Activated CD4-positive, alpha-beta memory T cell treated with anti-CD3 and anti-CD28 coated beads for 36 hours (primary cell): Measurements from ENCODE around the gene SFMBT1. TPM values are rescaled to one million over a fixed set of nuclear protein-coding genes. Genes with fewer than 3 reads are reported as not detected.

Experiments
- CTCF ChIA-PET: fragments of 350-600 bp; sonication (Branson Sonifier 250); formaldehyde crosslinking; loops from one replicate; lab custom pipeline; 2021; ENCODE audit warnings: antibody characterized with exemption, inconsistent platforms; lab: Charles Lee
- POLR2A ChIA-PET: fragments of 350-600 bp; sonication (Branson Sonifier 250); formaldehyde crosslinking; loops from one replicate; lab custom pipeline; 2021; ENCODE audit warnings: antibody characterized with exemption; lab: Charles Lee
- DNase-seq: peaks from one replicate; pipeline ENCODE4 v3.0.0-alpha.2; 2020
- H3K27ac Mint-ChIP-seq: one replicate; pipeline ENCODE4 v1.8.0; 2021; ENCODE audit warnings: mixed read lengths
- H3K27me3 Mint-ChIP-seq: one replicate; pipeline ENCODE4 v1.8.0; 2021; ENCODE audit warnings: mixed read lengths
- H3K36me3 Mint-ChIP-seq: one replicate; pipeline ENCODE4 v1.8.0; 2021; ENCODE audit warnings: mixed read lengths
- H3K4me1 Mint-ChIP-seq: one replicate; pipeline ENCODE4 v1.8.0; 2021; ENCODE audit warnings: low read depth, mixed read lengths
- H3K4me3 Mint-ChIP-seq: one replicate; pipeline ENCODE4 v1.8.0; 2021; ENCODE audit warnings: mild to moderate bottlenecking, mixed read lengths
- H3K9me3 Mint-ChIP-seq: one replicate; pipeline ENCODE4 v1.8.0; 2021; ENCODE audit warnings: mixed read lengths
- intact Hi-C: fragments of 100-400 bp; cut with micrococcal nuclease; formaldehyde crosslinking; loops from one replicate; pipeline ENCODE4 v1.15.1; 2023
- total RNA-seq, 2 experiments: library from RNA; stranded (reverse); gene quantifications; one replicate each; pipeline ENCODE4 v1.2.3, GENCODE V29; 2021

The SFMBT1 gene, protein sequence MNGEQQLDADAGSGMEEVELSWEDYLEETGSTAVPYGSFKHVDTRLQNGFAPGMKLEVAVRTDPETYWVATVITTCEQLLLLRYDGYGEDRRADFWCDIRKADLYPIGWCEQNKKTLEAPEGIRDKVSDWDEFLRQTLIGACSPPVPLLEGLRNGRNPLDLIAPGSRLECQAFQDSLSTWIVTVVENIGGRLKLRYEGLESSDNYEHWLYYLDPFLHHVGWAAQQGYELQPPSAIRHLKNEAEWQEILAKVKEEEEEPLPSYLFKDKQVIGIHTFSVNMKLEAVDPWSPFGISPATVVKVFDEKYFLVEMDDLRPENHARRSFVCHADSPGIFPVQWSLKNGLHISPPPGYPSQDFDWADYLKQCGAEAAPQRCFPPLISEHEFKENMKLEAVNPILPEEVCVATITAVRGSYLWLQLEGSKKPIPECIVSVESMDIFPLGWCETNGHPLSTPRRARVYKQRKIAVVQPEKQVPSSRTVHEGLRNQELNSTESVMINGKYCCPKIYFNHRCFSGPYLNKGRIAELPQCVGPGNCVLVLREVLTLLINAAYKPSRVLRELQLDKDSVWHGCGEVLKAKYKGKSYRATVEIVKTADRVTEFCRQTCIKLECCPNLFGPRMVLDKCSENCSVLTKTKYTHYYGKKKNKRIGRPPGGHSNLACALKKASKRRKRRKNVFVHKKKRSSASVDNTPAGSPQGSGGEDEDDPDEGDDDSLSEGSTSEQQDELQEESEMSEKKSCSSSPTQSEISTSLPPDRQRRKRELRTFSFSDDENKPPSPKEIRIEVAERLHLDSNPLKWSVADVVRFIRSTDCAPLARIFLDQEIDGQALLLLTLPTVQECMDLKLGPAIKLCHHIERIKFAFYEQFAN
- 10 to 100 TPM; 22.1 to 22.8 TPM for total RNA-seq

DNA sequence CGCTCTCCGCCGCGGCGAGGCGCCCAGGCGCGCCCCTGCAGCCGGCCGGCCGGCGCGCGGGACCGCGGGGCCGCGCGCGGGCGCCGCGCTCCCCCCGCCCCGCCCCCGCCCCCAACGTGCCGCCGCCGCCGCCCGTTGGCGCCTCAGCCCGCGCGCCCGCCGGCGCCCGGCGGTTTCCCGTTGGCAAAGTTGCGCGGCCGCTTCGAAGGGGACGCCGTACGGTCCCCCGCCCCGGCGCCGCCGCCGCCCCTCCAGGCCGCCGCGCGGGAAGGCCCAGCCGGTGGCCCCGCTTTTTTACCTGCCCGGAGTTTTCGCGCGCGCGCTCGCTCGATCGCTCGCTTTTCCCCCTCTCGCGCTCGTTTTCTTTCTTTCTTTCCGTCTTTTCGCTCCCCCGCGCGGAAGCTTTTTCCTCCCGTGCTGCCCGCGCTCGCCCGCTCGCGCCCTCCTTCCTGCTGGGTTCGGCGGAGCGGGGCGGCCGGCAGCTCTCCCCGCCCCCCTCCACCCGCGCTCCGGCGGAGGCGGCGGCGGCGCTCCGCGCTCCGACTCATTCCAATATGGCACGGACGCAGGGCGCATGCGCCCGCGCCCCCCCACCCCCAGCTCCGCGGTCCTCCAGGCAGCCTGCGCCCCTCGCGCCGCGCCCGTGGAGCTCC is at the start of gene SFMBT1:
SFMBT1 (minus strand) TSS at position 556 of the 653 bp plus-strand sequence. CDS start 76,945 bp downstream, outside the sequence.
- Mint-ChIP-seq H3K9me3 (no peaks in the 10 kb centered on the region), H3K27ac (peak within 1 kb of the TSS; percentile 97), H3K4me1 (peaks cover 44% of the 10 kb centered on the region), H3K36me3 (peaks cover 3% of the 10 kb centered on the region), H3K4me3 (peak within 1 kb of the TSS; percentile 96), H3K27me3 (peaks cover 2% of the 10 kb centered on the region)
- DNase-seq = peak; percentile 83
- ChIA-PET CTCF (interaction anchor here (1.2 to 1.5 kb wide), 2 partner anchors 14 to 111 kb away, joined by 3 to 5 read pairs; no protein-coding TSS in a partner anchor), POLR2A (interaction anchor here (0.6 to 2.9 kb wide), 6 partner anchors 14 to 361 kb away, joined by 3 to 11 read pairs (median 4); partner anchors contain the start of gene STIMATE)
- intact Hi-C loops = loop anchor here (2.0 to 10.0 kb wide), 3 partner anchors 149 to 511 kb away; partner anchors contain the start of genes GNL3, NT5DC2, PBRM1 and STIMATE

DNA sequence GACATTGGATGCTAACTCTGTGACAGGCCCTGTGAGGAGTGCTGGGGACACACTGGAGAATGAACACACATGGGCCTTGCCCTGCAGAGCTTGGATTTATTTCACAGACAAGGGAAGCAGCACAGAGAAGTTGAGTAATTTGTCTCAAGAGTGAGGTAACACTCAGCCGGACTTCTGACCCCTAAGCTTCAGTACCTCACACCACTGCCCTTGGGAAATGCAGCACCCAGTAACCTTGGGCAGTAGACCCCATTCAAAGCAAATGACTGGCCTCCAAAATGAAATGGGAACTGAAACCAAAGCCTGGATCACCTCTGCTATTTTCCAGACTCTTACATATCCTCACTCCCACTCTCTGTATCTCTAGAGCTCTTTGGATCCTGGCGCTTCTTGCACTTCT is 47.1 kb upstream of the SFMBT1 start:
- Mint-ChIP-seq H3K27ac (no peak overlapping the region), H3K4me3 (no peak overlapping the region), H3K4me1 (peaks cover 6% of the 10 kb centered on the region), H3K27me3 (no peaks in the 10 kb centered on the region), H3K36me3 (peaks cover 13% of the 10 kb centered on the region), H3K9me3 (no peaks in the 10 kb centered on the region)
- DNase-seq = no peak
- ChIA-PET POLR2A (no interaction called here), CTCF (interaction anchor here (0.9 kb wide), 1 partner anchor 158 kb away, joined by 3 read pairs; no protein-coding TSS in a partner anchor)
- intact Hi-C loops = no loop called here

DNA sequence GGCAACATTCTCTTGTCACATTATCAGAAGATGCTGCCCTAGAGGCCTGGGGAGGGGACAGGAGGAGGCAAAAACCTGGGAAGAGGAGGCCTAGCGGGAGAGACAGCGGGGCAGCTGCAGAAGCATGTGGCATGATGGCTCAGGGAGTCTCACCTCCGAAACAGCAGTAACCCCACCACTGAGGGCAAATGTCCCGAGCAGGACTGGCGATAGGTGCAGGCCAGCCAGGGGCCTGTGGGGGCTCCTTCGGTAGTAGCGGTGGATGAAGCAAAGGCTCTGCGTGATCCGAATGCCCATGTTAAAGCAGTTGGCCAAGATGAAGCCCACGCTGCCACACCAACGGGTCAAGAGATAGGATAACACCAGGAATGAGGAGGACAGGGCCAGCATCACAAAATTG is 46.3 kb upstream of the SFMBT1 start:
- H3K27me3 Mint-ChIP-seq = no peaks in the 10 kb centered on the region
- H3K4me3 Mint-ChIP-seq = no peak overlapping the region
- H3K9me3 Mint-ChIP-seq = no peaks in the 10 kb centered on the region
- peaks cover 13% of the 10 kb centered on the region for H3K36me3 Mint-ChIP-seq
- ChIA-PET POLR2A (no interaction called here), CTCF (no interaction called here)
- DNase-seq = no peak
- H3K4me1 Mint-ChIP-seq = no peaks in the 10 kb centered on the region
- intact Hi-C loops = no loop called here
- no peak overlapping the region for H3K27ac Mint-ChIP-seq

DNA sequence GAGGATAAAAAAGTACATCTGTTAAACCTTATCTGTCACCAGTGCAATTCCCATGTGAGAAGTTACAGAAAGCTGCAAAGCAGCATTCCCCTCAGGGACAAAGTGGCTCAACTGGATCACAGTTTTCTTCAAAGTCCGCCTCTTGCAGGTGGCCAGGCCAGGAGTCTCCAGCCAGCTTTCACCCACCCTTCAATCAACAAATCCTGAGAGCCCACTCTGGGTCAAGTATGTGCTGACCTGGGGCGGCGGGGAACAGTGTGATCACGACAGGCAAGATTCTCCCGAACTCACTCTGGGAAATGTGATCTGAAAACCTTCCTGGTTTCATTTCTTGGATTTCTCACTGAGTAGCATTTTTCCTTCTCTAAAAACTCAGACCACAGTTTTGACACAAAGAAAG is 45.1 kb upstream of the SFMBT1 start:
- DNase-seq = no peak
- H3K27ac Mint-ChIP-seq = no peak overlapping the region
- H3K9me3 Mint-ChIP-seq = no peaks in the 10 kb centered on the region
- H3K27me3 Mint-ChIP-seq = no peaks in the 10 kb centered on the region
- no peak overlapping the region for H3K4me3 Mint-ChIP-seq
- intact Hi-C loops = no loop called here
- H3K4me1 Mint-ChIP-seq = no peaks in the 10 kb centered on the region
- peaks cover 13% of the 10 kb centered on the region for H3K36me3 Mint-ChIP-seq
- POLR2A ChIA-PET = no interaction called here
- CTCF ChIA-PET = no interaction called here

DNA sequence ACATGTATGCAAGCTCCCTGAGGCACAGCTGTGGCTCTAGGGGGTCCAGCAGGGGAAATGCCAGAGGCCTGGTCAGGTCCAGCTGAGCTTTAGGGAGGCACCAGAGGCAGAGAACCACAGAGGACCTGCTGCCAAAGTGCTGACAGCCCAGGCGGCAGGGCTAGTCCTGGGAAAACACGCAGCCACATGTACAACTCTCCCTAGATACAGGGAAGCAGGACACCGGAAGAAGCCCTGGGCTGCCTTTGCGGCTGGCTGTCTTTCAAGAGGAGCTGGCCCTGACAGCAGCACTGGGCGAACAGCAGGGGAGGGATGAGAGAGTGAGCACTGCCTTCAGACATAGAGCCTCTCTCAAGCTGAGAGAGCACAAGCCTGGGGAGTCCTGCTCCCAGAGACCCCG is 43.6 kb upstream of the SFMBT1 start:
- no peak overlapping the region for H3K4me3 Mint-ChIP-seq
- ChIA-PET CTCF (no interaction called here), POLR2A (no interaction called here)
- H3K27me3 Mint-ChIP-seq = no peaks in the 10 kb centered on the region
- intact Hi-C loops = no loop called here
- H3K4me1 Mint-ChIP-seq = peaks cover under 1% of the 10 kb centered on the region
- no peak for DNase-seq
- no peaks in the 10 kb centered on the region for H3K9me3 Mint-ChIP-seq
- no peak overlapping the region for H3K27ac Mint-ChIP-seq
- H3K36me3 Mint-ChIP-seq = peaks cover 12% of the 10 kb centered on the region

DNA sequence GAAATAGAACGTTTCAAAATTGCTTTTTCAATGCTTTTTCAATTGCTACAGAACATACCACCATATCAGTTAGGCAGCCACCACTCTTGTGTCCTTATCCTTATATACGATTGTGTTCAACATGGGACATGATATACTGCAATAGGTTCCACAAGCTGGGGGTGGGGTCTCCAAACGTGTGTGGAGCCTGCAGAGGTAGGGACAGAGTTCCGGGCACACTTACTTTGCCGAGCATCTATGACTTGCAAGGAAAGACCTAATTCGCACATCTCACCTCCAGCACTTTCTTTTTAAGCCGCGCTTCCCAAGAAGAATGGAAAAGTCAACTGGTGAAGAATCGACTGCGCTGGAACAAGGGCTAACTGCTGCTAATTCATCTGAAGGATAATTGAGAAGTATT is 39.6 kb upstream of the SFMBT1 start:
- peaks cover 7% of the 10 kb centered on the region for H3K36me3 Mint-ChIP-seq
- ChIA-PET CTCF (no interaction called here), POLR2A (no interaction called here)
- H3K4me3 Mint-ChIP-seq = no peak overlapping the region
- intact Hi-C loops = no loop called here
- peaks cover 2% of the 10 kb centered on the region for H3K4me1 Mint-ChIP-seq
- DNase-seq = no peak
- H3K9me3 Mint-ChIP-seq = no peaks in the 10 kb centered on the region
- H3K27me3 Mint-ChIP-seq = no peaks in the 10 kb centered on the region
- no peak overlapping the region for H3K27ac Mint-ChIP-seq

DNA sequence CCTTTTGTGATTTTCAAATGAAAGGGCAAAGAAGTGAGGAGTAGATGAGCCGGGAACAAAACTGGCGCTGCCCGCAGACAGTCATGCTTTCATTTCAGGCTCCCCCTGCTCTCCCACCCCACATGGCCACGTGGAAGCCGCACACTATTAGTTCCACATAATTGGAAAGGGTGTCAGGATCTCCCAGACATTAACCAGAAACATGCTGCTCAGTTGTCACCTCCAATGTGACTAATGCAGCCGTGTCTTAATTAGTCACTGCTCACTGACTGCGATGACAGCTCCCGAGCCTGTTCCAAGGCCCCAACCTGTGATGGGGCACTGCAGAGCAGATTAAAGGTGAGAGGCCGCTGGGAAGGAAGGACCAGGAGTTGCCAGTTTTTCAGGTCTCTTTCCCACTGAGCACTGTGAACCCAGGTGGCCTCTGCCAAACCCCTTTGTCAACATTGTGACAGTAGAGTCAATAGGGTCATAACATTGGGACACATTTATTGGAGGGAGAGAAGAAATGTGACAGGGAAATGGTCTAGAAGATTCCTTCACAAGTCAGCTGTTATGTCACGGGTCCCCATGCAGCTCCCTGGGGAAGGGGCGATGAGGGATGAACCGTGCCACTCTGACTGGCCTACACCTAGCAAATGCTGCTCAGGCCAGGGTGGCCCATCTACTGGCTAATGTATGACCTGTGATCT is 38.6 kb upstream of the SFMBT1 start:
- DNase-seq = no peak
- no peak overlapping the region for H3K4me3 Mint-ChIP-seq
- no peaks in the 10 kb centered on the region for H3K27me3 Mint-ChIP-seq
- no peak overlapping the region for H3K27ac Mint-ChIP-seq
- ChIA-PET CTCF (interaction anchor here (1.0 kb wide), 1 partner anchor 30 kb away, joined by 3 read pairs; no protein-coding TSS in a partner anchor), POLR2A (no interaction called here)
- H3K9me3 Mint-ChIP-seq = no peaks in the 10 kb centered on the region
- peaks cover 2% of the 10 kb centered on the region for H3K4me1 Mint-ChIP-seq
- peaks cover 6% of the 10 kb centered on the region for H3K36me3 Mint-ChIP-seq
- intact Hi-C loops = no loop called here

DNA sequence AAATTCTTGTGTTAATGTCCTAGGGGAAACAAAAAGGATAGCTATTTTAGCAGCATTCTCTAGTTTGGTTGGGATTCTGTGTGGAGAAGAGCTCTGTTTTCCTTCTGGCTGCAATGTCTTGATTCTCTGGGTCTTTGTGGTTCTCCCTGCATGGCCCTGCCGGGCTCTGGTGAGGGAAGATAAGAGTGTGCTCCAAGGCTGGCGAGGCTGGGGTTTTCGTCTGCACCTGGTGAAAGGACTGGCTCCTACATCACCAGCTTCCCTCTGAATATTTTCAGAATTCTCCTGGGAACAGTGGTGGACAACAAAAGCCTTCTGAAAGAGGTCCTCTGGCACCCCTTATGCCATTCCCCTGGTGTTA is 38.1 kb upstream of the SFMBT1 start:
- ChIA-PET CTCF (interaction anchor here (1.0 kb wide), 1 partner anchor 31 kb away, joined by 3 read pairs; no protein-coding TSS in a partner anchor), POLR2A (interaction anchor here (1.1 kb wide), 1 partner anchor 45 kb away, joined by 5 read pairs; no protein-coding TSS in a partner anchor)
- intact Hi-C loops = no loop called here
- Mint-ChIP-seq H3K27ac (no peak overlapping the region), H3K4me1 (peaks cover 2% of the 10 kb centered on the region), H3K4me3 (no peak overlapping the region), H3K36me3 (peaks cover 2% of the 10 kb centered on the region), H3K27me3 (no peaks in the 10 kb centered on the region), H3K9me3 (no peaks in the 10 kb centered on the region)
- no peak for DNase-seq

DNA sequence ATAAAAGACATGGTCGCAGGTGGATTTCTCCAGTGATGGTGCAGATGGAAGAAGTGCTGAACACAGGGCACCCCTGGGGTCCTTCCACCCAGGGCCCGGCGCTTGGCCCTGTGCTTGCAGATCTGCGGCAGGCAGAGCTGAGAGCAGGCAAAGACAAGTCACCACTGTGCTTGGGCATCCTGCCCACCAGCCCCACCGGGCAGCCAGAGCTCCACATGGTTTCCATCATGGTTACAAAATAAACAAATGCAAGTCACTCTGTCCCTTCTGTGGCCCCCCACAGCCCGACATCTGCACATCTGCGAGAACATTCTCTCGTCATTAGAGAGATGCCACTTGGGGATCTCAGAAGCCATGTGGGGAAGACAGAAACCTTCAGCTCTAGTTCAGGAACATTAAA is 37.6 kb upstream of the SFMBT1 start:
- H3K27me3 Mint-ChIP-seq = no peaks in the 10 kb centered on the region
- ChIA-PET POLR2A (interaction anchor here (1.1 kb wide), 1 partner anchor 46 kb away, joined by 5 read pairs; no protein-coding TSS in a partner anchor), CTCF (interaction anchor here (1.0 kb wide), 1 partner anchor 31 kb away, joined by 3 read pairs; no protein-coding TSS in a partner anchor)
- no peak overlapping the region for H3K27ac Mint-ChIP-seq
- peaks cover 2% of the 10 kb centered on the region for H3K4me1 Mint-ChIP-seq
- no peaks in the 10 kb centered on the region for H3K9me3 Mint-ChIP-seq
- no peak for DNase-seq
- peaks cover 2% of the 10 kb centered on the region for H3K36me3 Mint-ChIP-seq
- intact Hi-C loops = no loop called here
- H3K4me3 Mint-ChIP-seq = no peak overlapping the region

DNA sequence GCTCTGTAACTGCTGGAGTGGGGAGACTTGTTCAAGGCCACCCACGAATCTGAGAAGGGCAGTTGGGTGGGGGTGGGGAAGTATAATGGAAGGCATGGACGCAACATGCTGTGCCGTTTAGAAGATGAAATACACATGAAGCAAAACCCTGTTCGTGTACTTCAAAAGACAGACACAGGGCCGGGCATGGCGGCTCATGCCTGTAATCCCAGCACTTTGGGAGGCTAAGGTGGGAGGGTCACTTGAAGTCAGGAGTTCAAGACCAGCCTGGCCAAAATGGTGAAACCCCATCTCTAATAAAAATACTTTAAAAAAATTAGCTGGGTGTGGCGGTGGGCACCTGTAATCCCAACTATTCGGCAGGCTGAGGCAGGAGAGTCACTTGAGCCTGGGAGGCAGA is 36.9 kb upstream of the SFMBT1 start:
- POLR2A ChIA-PET = interaction anchor here (1.1 kb wide), 1 partner anchor 46 kb away, joined by 5 read pairs; no protein-coding TSS in a partner anchor
- Mint-ChIP-seq H3K4me1 (peaks cover 2% of the 10 kb centered on the region), H3K9me3 (no peaks in the 10 kb centered on the region), H3K4me3 (no peak overlapping the region), H3K27ac (no peak overlapping the region), H3K27me3 (no peaks in the 10 kb centered on the region), H3K36me3 (no peaks in the 10 kb centered on the region)
- DNase-seq = no peak
- CTCF ChIA-PET = no interaction called here
- intact Hi-C loops = no loop called here

DNA sequence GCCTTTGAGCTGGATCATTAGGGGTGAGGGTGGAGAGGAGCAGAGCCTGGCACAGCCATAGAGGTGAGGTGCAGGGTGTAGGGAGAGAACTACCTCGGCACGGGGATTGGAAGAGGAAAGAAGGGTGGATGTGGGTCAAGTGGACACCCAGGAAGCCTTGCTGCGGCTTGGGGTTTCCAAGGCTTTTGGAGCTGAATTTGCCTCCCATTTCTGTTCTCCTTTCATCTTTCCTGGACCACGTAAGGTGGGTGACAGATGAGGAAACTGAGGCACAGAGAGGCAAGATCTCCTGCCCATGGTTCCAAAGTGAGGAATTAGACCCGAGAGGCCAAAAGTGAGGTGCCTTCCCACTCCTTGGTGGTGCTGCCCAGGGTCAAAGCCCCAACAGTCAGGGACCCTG is 35.4 kb upstream of the SFMBT1 start:
- Mint-ChIP-seq H3K4me1 (peaks cover 2% of the 10 kb centered on the region), H3K36me3 (no peaks in the 10 kb centered on the region), H3K4me3 (no peak overlapping the region), H3K27me3 (no peaks in the 10 kb centered on the region), H3K27ac (no peak overlapping the region), H3K9me3 (no peaks in the 10 kb centered on the region)
- POLR2A ChIA-PET = no interaction called here
- CTCF ChIA-PET = no interaction called here
- intact Hi-C loops = no loop called here
- DNase-seq = no peak
